GM21619 (cell line): ENCODE measurements around the gene ELOVL6.
"Not testable (repeated sequence)": the region's sequence is repeated elsewhere in the genome, so short reads cannot be mapped to it uniquely, and the experiment has no call there.

Experiments used
- ATAC-seq: cut with Tn5 transposase; IDR thresholded peaks from one replicate; pipeline ENCODE4 v1.9.1; 2021; ENCODE audit not compliant: unreplicated experiment

Gene ELOVL6

DNA sequence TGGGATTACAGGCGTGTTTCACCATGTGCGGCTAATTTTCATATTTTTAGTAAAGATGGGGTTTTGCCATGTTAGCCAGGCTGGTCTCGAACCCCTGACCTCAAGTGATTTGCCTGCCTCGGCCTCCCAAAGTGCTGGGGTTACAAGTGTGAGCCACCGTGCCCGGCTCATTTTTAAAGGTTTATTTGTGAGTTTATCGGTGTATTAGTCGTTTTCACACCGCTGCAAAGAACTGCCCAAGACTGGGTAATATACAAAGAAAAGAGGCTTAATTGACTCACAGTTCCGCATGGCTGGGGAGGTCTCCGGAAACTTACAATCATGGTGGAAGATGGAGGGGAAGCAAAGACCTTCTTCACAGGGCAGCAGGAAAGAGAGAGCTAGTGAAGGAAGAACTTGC, 159.3 kb downstream of the ELOVL6 start:
- not testable (repeated sequence) for ATAC-seq

DNA sequence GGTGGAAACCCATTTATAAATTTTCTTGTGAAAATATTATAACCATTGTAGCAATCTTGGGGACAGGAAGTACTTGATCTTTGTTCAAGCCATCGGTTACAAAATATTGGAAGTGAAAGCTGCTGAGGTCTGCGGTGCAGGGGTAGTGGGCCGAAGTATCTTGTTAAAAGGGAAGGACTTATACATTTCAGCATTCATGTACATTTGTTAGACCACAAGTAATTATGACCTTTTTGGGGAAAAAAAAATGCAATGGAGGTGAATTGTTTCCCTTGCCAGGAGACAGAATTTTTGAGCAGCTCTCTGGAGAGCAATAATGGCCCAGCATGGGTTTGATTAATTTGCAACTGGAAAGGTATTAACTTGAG, 164.4 kb downstream of the ELOVL6 start:
- peak; percentile 97 for ATAC-seq

DNA sequence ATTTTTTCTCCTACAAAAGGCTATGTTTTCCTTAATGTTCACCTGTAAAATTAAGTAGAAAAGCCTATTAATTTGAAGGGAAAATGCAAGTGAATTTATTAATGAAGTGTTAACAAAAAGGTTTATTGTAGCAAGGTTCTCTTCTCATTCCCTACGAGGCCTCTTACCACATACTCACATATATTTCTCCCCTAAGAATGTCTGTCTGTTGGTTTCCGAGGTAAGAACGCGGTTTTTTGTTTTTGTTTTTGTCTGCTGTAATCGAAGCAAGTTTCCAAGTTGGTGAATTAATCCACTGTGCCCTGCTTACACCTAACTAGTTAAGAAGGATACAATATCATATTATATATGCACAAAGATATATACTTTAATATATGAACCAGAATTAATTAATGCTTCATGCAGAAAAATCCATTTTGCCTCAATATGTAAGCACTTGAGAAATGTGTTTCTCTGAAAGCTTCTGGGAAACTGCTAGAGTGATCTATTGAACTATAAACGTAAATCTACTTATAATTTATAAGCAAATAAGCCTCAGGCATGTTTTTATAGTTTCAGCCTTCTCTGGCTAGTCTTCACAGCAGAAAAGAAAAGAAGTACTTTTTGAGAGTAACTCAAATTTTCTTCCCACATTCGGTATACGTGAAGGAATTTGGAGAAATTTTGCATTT, 164.9 kb downstream of the ELOVL6 start:
- no peak for ATAC-seq

GRCh38 chr4:110032603-110033002, 165.8 kb downstream of the ELOVL6 start:
- ATAC-seq = no peak

- no peak for ATAC-seq
These were observed 172.7 kb downstream of the ELOVL6 start for GRCh38 chr4:110025718-110026117.

GRCh38 chr4:110025056-110025455, 173.4 kb downstream of the ELOVL6 start:
- no peak for ATAC-seq

GRCh38 chr4:110022457-110022856, 176.0 kb downstream of the ELOVL6 start:
- ATAC-seq = no peak

GRCh38 chr4:110020646-110021443, 177.6 kb downstream of the ELOVL6 start:
- no peak for ATAC-seq

- ATAC-seq = no peak
These were observed 178.3 kb downstream of the ELOVL6 start for GRCh38 chr4:110020139-110020538.

GRCh38 chr4:110019153-110019552, 179.3 kb downstream of the ELOVL6 start:
- ATAC-seq = no peak

GRCh38 chr4:110014233-110014632, 184.2 kb downstream of the ELOVL6 start:
- no peak for ATAC-seq

DNA sequence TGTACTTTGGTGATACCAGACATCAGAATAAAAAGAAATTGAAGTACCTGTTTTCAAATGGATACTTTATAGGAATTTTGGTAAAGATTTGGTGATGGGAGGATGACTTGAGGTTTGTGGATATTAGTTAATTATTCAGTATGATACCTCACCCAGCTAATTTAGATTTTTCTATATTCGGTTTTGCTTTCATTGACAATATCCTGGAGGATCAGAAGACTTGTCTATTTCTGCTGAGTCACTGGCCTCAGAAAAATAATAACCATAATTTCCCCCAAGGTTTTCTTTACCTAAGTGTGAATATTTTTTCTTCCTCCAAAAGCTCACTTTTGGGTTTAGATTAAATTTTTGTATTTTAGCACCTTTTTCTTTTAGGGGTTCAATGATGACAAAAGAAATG, 185.5 kb downstream of the ELOVL6 start:
- peak; percentile 72 for ATAC-seq

DNA sequence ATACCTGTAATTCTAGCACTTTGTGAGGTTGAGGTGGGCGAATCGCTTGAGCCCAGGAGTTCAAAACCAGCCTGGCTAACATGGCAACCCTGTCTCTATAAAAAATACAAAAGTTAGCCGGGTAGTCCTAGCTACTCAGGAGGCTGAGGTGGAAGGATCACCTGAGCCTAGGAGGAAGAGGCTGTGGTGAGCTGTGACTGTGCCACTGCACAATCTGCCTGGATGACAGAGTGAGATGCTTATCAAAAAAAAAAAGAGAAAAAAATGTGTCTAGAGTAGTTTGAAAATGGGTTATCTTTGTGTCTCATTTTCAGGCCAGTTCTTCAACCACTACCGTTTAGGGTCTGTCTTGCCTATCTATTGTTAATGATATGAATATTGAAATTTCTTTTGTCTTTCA, 187.6 kb downstream of the ELOVL6 start:
- no peak for ATAC-seq

GRCh38 chr4:110009550-110009949, 188.9 kb downstream of the ELOVL6 start:
- no peak for ATAC-seq

DNA sequence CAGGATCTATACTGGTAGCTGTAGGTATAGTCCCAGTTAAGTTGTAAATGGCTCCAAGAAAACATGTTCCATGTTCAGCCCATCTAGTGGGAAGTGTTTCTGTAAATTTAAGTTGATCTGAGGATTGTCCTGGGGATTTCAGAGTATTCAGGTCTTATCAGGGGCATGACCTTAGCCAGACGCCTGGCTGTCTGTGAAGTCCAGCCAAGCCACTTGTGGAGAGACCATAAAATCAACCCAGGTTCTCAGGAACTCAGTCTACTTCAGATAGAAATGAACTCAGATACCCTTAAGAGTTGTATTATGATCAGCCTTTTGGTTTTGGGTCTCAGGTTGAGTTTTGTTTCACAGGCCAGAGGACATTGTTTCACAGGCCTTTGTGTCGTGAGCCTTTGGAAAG, 189.9 kb downstream of the ELOVL6 start:
- ATAC-seq = no peak

GRCh38 chr4:110007217-110007616, 191.2 kb downstream of the ELOVL6 start:
- ATAC-seq = no peak

- no peak for ATAC-seq
These were observed 192.9 kb downstream of the ELOVL6 start for GRCh38 chr4:110005461-110006056.

DNA sequence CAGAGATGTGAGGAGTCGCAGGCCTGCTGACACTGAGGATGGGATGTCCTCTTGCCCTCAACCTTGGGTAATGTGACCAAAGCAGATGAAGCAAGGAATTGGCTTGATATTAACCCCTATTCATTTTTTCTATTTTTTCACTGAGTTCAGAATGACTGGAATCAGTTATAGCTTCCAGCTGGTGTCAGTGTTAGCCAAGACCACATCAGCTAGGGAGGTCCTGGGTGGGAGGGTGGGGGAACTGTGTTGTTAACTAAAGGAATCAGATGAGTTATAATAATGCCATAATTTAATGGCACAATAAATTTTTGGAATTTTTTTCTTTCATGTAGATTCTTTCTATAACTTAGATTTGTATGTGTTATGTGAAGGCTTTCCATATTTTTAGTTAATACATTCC, 193.9 kb downstream of the ELOVL6 start:
- ATAC-seq = no peak

DNA sequence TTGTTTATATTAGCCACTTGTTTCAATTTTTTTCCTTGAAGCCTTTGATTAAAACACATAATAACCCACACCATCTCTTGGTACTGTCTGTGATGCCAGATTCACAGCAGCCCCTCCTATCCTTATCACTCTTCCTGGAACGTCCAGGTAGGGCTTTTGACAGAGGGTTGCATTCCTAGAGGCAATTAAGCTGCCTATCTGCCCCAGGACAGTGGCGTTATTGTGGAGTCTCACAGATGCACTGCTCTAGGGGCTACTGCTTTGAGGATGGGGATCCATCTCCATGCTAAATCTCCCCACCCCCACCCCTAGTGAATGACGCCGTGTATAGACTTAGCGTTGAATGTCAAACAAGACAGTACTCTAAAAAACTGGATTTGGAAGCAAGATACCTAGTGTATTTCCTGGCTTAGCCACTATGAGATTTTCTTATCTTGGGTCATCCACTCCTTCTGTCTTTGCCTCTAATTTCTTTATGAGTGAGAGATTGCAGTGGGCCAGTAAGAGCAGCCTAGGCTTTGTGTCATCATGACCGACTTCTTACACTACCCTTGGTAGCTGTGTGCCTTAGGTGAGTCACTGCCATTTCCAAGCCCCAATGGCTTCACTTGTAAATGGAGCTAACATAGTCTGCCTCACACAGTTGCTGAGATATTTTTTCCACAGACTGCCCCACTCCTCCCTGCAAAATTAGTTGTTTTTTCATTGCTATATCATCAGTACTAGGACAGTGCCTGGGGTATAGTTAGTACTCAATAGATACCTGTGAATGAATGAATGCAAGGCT, 194.8 kb downstream of the ELOVL6 start:
- no peak for ATAC-seq

GRCh38 chr4:110002326-110002725, 196.1 kb downstream of the ELOVL6 start:
- no peak for ATAC-seq

- no peak for ATAC-seq
These were observed 198.9 kb downstream of the ELOVL6 start for GRCh38 chr4:109999585-109999912.
